Right lobe of liver (tissue), 6 donors: Measurements from ENCODE around the gene CSF2. TPM values are rescaled to one million over a fixed set of nuclear protein-coding genes. Genes with fewer than 3 reads are reported as not detected.

ENCODE experiments used
- ATAC-seq, 4 donors: fragments of 200-7000 bp; cut with Tn5 transposase; one replicate each; pipeline ENCODE4 v1.9.1; 2020; ENCODE audit warnings: mild to moderate bottlenecking in 4 of 4, moderate library complexity in 4 of 4
- DNase-seq, 3 donors: peaks; one replicate each; pipeline ENCODE4 v3.0.0-alpha.2; 2020
- H3K27ac ChIP-seq, 3 donors: fragments of 200-600 bp; one replicate each; pipeline ENCODE4 v1.8.0; 2022
- H3K27me3 ChIP-seq, 2 donors: fragments of 200-600 bp; one replicate each; pipeline ENCODE4 v1.8.0; 2022
- H3K36me3 ChIP-seq, 4 donors: fragments of 200-600 bp; sonication (generic) in 1 of 4; one replicate each; pipeline versions ENCODE4 v1.5.1 to v1.8.0; 2017 to 2022; ENCODE audit warnings: control low read depth in 1 of 4
- H3K4me1 ChIP-seq, 4 donors: fragments of 200-600 bp; sonication (generic) in 1 of 4; one replicate each; pipeline versions ENCODE4 v1.5.1 to v1.8.0; 2017 to 2022; ENCODE audit warnings: control low read depth in 1 of 4
- H3K4me3 ChIP-seq, 3 donors: fragments of 200-600 bp; one replicate each; pipeline ENCODE4 v1.8.0; 2022
- H3K9me3 ChIP-seq, 4 donors: fragments of 200-600 bp; sonication (generic) in 1 of 4; one replicate each; pipeline versions ENCODE4 v1.5.1 to v1.8.0; 2017 to 2022; ENCODE audit warnings: control low read depth in 1 of 4
- CTCF ChIP-seq, 4 donors: fragments of 200-600 bp in 3 of 4; fragments of 450-650 bp in 1 of 4; IDR thresholded peaks; one replicate each; pipeline versions ENCODE4 v1.5.1 to v1.8.0; 2016 to 2022; ENCODE audit warnings: antibody characterized with exemption in 4 of 4, mild to moderate bottlenecking in 2 of 4
- POLR2A ChIP-seq: fragments of 450-650 bp; IDR thresholded peaks from one replicate; pipeline ENCODE4 v1.6.1; 2017; ENCODE audit warnings: antibody characterized with exemption, mild to moderate bottlenecking
- WGBS: methylation state at CpG from one replicate; pipeline ENCODE4 v1.1.6; 2018; ENCODE audit warnings: low coverage, low lambda C conversion rate; ENCODE audit not compliant: insufficient coverage; ENCODE audit errors: missing lambda C conversion rate; 5-methylcytosine and 5-hydroxymethylcytosine counted together
- intact Hi-C, 2 donors: fragments of 100-400 bp; cut with DNase I; formaldehyde crosslinking; loops; one replicate each; pipeline versions ENCODE4 v1.11.2 to v1.14.1; 2022
- total RNA-seq, 6 experiments: library from RNA; depleted of rRNA in 2 of 6; stranded (reverse); fragments of >200 nt in 2 of 6; fragmentation: NEBNext Ultra II Directional in 3 of 6; extraction: Animal tissue kit (Norgen Biotek cat#: 25700) in 3 of 6; gene quantifications; one replicate each; pipeline versions ENCODE4 v1.1.0 to v1.2.4, GENCODE V29; 2016 to 2023
- donor health status: DM: no; HTN: yes; CAD: no.
- donor health status: DM: no; HTN: no; CAD: no.
- donor health status: DM: no; HTN: no; CAD: no.
- donor health status: DM: no; HTN: yes; CAD: no.
- donor health status: DM: no; HTN: yes; CAD: no.

CSF2 gene
- total RNA-seq, 6 experiments from 2014 or later = not detected

DNA sequence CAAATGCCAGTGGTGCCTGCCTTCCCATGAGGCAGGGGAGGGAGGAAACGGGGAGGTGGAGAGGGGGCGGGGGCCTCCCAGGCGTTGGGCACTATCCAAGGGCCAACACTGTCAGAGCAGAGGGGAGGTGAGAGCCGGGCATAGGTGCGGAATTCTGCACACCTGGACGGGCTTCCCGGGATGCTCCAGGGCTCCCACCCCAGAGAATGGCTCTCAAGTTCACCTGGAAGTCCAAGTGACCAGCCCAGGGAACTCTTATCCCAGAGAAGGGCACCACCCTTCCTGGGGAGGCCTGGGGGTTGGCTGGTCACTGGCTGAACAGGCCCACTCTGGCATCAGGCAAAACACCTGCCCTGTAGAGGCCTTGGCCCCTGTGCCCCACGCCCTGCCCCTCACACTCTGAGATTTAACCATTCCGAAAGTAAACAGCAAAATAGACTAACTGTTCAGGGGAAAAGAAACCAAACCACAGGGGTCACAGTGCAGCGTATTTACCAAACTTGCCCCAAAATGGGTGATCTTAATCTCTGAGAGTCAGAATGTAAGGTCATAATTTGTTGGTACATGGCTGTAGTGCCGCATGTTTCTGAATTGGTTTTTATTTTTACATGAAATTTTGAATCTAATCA lies 2.7 kb downstream of the CSF2 start:
- H3K27me3 ChIP-seq = no peaks in the 10 kb centered on the region
- H3K36me3 ChIP-seq = no peaks in the 10 kb centered on the region
- DNase-seq (no peak), ATAC-seq (no peak)
- intact Hi-C loops = no loop called here
- WGBS = 81% methylated on average over 3 of the region's 11 CpGs
- no peaks in the 10 kb centered on the region for H3K9me3 ChIP-seq
- TF ChIP-seq CTCF (IDR thresholded peaks at IDR 0.05) (no peak), POLR2A (no peak)
- no peak overlapping the region for H3K27ac ChIP-seq
- no peak overlapping the region for H3K4me3 ChIP-seq
- H3K4me1 ChIP-seq = no peaks in the 10 kb centered on the region

DNA sequence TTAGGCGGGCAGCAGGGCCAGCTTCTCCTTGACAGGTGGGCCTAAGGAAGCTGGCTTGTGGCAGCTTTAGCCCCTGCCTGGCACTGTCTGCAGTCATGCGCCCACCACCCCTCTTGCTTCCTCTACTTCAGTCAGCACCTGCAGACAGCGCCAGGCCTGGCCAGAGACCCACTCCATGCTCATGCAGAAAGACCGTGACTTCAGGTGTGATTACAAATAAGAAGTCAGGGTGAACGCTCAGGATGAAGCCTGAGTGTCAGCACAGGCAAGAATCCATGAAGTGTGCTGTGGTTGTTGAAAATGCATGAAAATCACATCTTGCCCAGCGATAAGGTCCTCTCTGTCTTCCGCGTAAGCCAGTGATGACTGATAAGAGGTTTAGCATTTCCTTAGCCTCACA lies 3.4 kb downstream of the CSF2 start:
- H3K27ac ChIP-seq = no peak overlapping the region
- ATAC-seq = no peak
- 88% methylated on average over 5 of the region's 8 CpGs for WGBS
- H3K4me3 ChIP-seq = no peak overlapping the region
- no peak for DNase-seq
- H3K36me3 ChIP-seq = no peaks in the 10 kb centered on the region
- TF ChIP-seq CTCF (IDR thresholded peaks at IDR 0.05) = no peak
- no peak for TF ChIP-seq POLR2A
- no peaks in the 10 kb centered on the region for H3K27me3 ChIP-seq
- H3K9me3 ChIP-seq = no peaks in the 10 kb centered on the region
- no peaks in the 10 kb centered on the region for H3K4me1 ChIP-seq
- intact Hi-C loops = no loop called here

DNA sequence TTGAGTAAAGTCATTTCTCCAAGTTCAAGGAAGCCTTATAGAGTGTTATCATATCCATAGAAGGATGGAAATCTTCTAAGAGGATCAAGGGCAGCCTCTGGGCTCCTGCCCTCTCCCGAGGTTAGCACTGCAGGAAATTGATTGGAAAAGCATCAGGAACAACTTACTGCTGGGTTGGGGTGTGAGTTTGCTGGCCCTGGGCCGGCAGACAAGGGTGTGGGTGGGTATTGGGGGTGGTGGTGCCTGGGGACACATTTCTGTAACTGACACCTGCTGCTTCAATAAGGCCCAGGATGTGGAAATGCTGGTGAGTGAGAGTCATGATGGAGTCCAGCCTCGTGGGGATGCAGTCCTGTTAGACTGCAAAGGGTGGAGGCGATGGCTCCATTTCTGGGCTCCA lies 5.5 kb downstream of the CSF2 start:
- Histone ChIP-seq H3K4me3 (no peak overlapping the region), H3K27me3 (no peaks in the 10 kb centered on the region), H3K9me3 (no peaks in the 10 kb centered on the region), H3K27ac (no peak overlapping the region), H3K36me3 (no peaks in the 10 kb centered on the region), H3K4me1 (no peaks in the 10 kb centered on the region)
- ATAC-seq = no peak
- intact Hi-C loops = no loop called here
- no peak for TF ChIP-seq POLR2A
- TF ChIP-seq CTCF (IDR thresholded peaks at IDR 0.05) = no peak
- WGBS = 25% methylated on average over 1 of the region's 4 CpGs
- DNase-seq = no peak

- H3K27ac ChIP-seq = no peak overlapping the region
- no peaks in the 10 kb centered on the region for H3K4me1 ChIP-seq
- intact Hi-C loops = no loop called here
- no peaks in the 10 kb centered on the region for H3K36me3 ChIP-seq
- H3K4me3 ChIP-seq = no peak overlapping the region
- ATAC-seq (no peak), DNase-seq (no peak)
- H3K27me3 ChIP-seq = no peaks in the 10 kb centered on the region
- no peak for TF ChIP-seq POLR2A
- no peak for TF ChIP-seq CTCF (IDR thresholded peaks at IDR 0.05)
- 57% methylated on average over 1 of the region's 3 CpGs for WGBS
- H3K9me3 ChIP-seq = no peaks in the 10 kb centered on the region
Observed at GRCh38 chr5:132079619-132080018, 6.0 kb downstream of the CSF2 start.

GRCh38 chr5:132080595-132080994 lies 7.0 kb downstream of the CSF2 start:
- Histone ChIP-seq H3K4me3 (no peak overlapping the region), H3K27ac (no peak overlapping the region), H3K9me3 (no peaks in the 10 kb centered on the region), H3K27me3 (no peaks in the 10 kb centered on the region), H3K36me3 (no peaks in the 10 kb centered on the region), H3K4me1 (no peaks in the 10 kb centered on the region)
- ATAC-seq (no peak), DNase-seq (no peak)
- WGBS = 90% methylated on average over 2 of the region's 3 CpGs
- intact Hi-C loops = no loop called here
- TF ChIP-seq POLR2A (no peak), CTCF (IDR thresholded peaks at IDR 0.05) (no peak)
